Activated T-cell treated with anti-CD3 and anti-CD28 coated beads, Interleukin-2, amount 50 U/mL, for 72 hours (primary cell): ENCODE results near the gene FAM72A. TPM values are rescaled to one million over a fixed set of nuclear protein-coding genes. Genes with fewer than 3 reads are reported as not detected.
"Not testable (repeated sequence)": the region's sequence is repeated elsewhere in the genome, so short reads cannot be mapped to it uniquely, and the experiment has no call there.

Experiments
- ATAC-seq, 2 donors: fragments of 150-1000 bp; cut with Tn5 transposase; replicated peaks in 1 of 2; 2 replicates each; pipeline ENCODE4 v1.10.0; 2021; ENCODE audit warnings: moderate library complexity in 2 of 2, mild to moderate bottlenecking in 1 of 2
- DNase-seq, 2 donors: peaks; one replicate each; pipeline ENCODE4 v3.0.0; 2021 to 2022; ENCODE audit warnings: mixed read lengths in 1 of 2
- H3K27ac Mint-ChIP-seq: one replicate; pipeline ENCODE4 v1.8.0; 2022; ENCODE audit warnings: mild to moderate bottlenecking, moderate library complexity, mixed read lengths
- H3K27me3 Mint-ChIP-seq: one replicate; pipeline ENCODE4 v1.8.0; 2022; ENCODE audit warnings: low read depth, mixed read lengths
- H3K36me3 Mint-ChIP-seq, 2 donors: one replicate each; pipeline ENCODE4 v1.8.0; 2022; ENCODE audit warnings: mixed read lengths in 2 of 2, mild to moderate bottlenecking in 1 of 2; ENCODE audit not compliant: insufficient read depth in 2 of 2
- H3K4me1 Mint-ChIP-seq: one replicate; pipeline ENCODE4 v1.8.0; 2022; ENCODE audit warnings: low read depth, mixed read lengths
- H3K4me3 Mint-ChIP-seq, 2 donors: one replicate each; pipeline ENCODE4 v1.8.0; 2022; ENCODE audit warnings: mild to moderate bottlenecking in 2 of 2, mixed read lengths in 2 of 2, moderate library complexity in 2 of 2
- H3K9me3 Mint-ChIP-seq, 2 donors: one replicate each; pipeline ENCODE4 v1.8.0; 2022; ENCODE audit warnings: mixed read lengths in 2 of 2
- total RNA-seq, 2 donors: library from RNA; stranded (reverse); gene quantifications; one replicate each; pipeline ENCODE4 v1.2.3, GENCODE V29; 2022

Gene FAM72A
- total RNA-seq, 2 donors from 2014 or later, result 40.6 to 46.0 TPM

GRCh38 chr1:206196748-206197424, 5.8 kb downstream of the FAM72A start:
- DNase-seq, H3K4me1 Mint-ChIP-seq, H3K27me3 Mint-ChIP-seq, ATAC-seq, H3K27ac Mint-ChIP-seq, H3K36me3 Mint-ChIP-seq, H3K4me3 Mint-ChIP-seq, H3K9me3 Mint-ChIP-seq: not testable (repeated sequence)

DNA sequence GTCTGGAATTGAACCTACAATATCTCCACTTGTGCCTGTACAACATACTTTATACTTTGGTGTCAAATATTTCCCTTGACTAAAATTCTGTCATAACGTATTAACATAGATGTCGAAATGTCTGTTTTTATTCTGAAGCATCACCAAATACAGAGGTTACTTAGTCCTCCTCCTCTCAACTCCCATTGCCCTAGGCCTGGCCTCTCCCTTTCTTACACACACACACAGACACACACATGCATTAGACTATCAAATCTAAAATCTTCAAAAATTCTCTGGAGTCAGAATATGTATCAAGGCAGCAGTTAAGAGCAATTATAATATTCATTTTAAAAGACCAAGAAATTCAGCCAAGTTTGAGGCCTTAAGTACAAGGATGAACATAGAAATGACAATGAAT, 7.5 kb downstream of the FAM72A start:
- not testable (repeated sequence) for H3K27me3 Mint-ChIP-seq, ATAC-seq, H3K27ac Mint-ChIP-seq, DNase-seq, H3K9me3 Mint-ChIP-seq, H3K36me3 Mint-ChIP-seq, H3K4me1 Mint-ChIP-seq, H3K4me3 Mint-ChIP-seq

DNA sequence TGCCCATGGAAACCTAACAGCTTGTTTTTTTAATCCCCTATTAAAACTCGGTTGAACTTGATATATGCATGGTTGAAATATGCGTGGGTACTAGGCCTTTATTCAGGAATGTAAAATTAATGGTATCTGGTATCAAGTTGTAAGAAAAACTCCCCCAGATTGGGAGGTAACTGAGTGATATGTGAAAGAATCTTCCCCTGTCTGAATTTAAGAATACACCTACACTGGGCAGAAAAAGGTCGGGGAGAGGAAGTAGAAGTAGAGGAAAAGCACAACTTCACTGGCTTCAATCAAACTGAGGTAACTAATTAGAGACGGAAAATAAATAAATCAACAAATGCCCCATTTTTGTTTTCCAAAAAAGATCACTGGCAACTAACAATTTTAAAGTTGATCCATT, 15.8 kb downstream of the FAM72A start:
- not testable (repeated sequence) for H3K27me3 Mint-ChIP-seq, H3K27ac Mint-ChIP-seq, H3K36me3 Mint-ChIP-seq, DNase-seq, ATAC-seq, H3K4me1 Mint-ChIP-seq, H3K4me3 Mint-ChIP-seq, H3K9me3 Mint-ChIP-seq

DNA sequence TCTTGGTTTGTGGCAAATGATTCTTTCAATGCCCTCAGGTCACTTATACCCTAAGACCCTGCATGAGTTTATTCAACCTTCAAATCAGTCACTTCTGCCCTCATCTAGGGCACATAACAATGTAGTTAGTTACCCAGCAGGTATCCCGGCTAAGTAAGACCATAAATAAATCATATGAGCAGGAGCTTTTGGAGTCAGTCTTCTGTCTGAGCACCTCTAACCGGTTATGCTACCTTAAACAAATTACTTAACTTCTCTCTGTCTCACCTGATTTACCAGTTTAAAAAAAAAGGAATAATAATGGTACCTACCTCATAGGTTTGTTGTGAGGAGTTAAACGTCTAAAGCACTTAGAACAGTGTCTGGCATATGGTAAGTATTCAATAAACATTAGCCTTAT, 16.9 kb downstream of the FAM72A start:
- not testable (repeated sequence) for ATAC-seq, H3K27me3 Mint-ChIP-seq, DNase-seq, H3K9me3 Mint-ChIP-seq, H3K4me1 Mint-ChIP-seq, H3K4me3 Mint-ChIP-seq, H3K36me3 Mint-ChIP-seq, H3K27ac Mint-ChIP-seq

DNA sequence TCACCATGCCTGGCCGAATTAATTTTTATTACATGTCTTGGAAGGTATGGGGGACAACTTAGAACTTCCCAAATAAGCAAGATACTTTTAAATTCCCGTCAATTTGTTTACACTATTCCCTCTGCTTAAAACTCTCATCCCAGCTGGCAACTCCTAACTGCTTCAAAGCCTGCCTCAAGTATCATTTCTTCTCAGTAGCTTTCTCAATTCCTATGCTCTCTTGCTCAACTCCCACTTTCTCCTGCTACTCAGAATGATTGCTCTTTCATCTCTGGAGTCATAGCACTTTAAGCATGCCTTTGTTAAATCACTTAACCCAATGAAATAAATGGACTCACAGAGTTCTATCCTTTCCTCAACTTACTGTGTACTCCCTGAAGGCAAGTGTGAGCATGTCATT, 18.9 kb downstream of the FAM72A start:
- H3K4me3 Mint-ChIP-seq, H3K36me3 Mint-ChIP-seq, ATAC-seq, DNase-seq, H3K27ac Mint-ChIP-seq, H3K27me3 Mint-ChIP-seq, H3K4me1 Mint-ChIP-seq, H3K9me3 Mint-ChIP-seq: not testable (repeated sequence)

DNA sequence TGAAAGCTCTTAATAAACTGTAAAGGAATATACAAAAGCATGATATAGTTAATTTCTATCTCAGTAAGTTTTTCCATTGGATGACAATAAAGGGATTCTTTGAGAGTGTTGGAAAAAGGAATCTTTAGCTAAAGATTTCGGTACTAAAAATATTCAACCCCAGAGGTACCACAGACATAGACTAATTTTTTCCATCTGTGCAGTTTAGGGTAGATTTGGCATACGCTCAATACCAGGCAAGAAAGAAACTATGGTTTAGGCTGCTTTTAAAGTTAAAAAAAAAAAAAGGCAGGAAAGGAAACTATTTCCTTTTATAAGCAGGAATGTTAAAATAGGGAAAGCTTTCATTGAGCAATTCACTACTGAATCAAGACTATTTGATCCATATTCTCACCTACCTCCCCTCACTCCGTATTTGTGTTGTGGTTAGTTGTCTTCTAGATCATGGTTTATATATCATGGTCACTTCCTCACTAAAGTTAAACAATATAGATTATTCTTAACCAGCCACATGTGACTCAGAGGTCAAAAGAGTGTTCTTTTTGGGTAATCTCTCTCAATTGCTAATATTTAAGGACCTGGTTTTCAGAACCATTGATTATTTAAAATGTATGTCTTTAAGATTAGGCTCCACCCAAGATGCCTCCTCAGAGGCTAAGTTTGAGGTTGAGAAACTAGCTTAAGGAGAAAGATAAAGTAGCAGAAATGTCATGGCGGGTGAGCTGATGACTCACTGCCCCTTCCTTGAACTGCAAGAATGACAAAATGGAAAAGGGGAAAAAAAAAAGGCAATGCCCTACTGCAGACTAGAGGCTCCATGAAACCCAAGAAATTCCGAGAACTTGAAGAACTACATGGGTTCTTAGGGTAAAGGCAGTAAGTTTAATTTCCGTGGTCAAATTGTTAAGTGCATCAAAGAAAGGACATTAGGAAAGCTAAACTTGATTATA, 20.0 kb downstream of the FAM72A start:
- not testable (repeated sequence) for H3K4me1 Mint-ChIP-seq, H3K27me3 Mint-ChIP-seq, H3K9me3 Mint-ChIP-seq, H3K27ac Mint-ChIP-seq, H3K36me3 Mint-ChIP-seq, H3K4me3 Mint-ChIP-seq, DNase-seq
- peak; percentile 39 to 46 for ATAC-seq

- H3K27me3 Mint-ChIP-seq, DNase-seq, H3K36me3 Mint-ChIP-seq, H3K9me3 Mint-ChIP-seq, ATAC-seq, H3K27ac Mint-ChIP-seq, H3K4me1 Mint-ChIP-seq, H3K4me3 Mint-ChIP-seq: not testable (repeated sequence)
These were observed 23.0 kb downstream of the FAM72A start for GRCh38 chr1:206179666-206180065.

- not testable (repeated sequence) for H3K36me3 Mint-ChIP-seq, H3K4me3 Mint-ChIP-seq, H3K4me1 Mint-ChIP-seq, H3K9me3 Mint-ChIP-seq, ATAC-seq, H3K27me3 Mint-ChIP-seq, H3K27ac Mint-ChIP-seq, DNase-seq
These were observed 24.3 kb downstream of the FAM72A start for GRCh38 chr1:206178061-206178989.

GRCh38 chr1:206176114-206176502, 26.5 kb downstream of the FAM72A start:
- ATAC-seq, result peak; percentile 58 to 66
- H3K9me3 Mint-ChIP-seq, H3K4me1 Mint-ChIP-seq, H3K27ac Mint-ChIP-seq, H3K27me3 Mint-ChIP-seq, H3K36me3 Mint-ChIP-seq, H3K4me3 Mint-ChIP-seq: not testable (repeated sequence)
- DNase-seq, result peak in 1 of 2 donors; percentile 1

GRCh38 chr1:206175459-206176113, 27.1 kb downstream of the FAM72A start:
- not testable (repeated sequence) for H3K4me1 Mint-ChIP-seq, H3K36me3 Mint-ChIP-seq, H3K9me3 Mint-ChIP-seq, H3K27me3 Mint-ChIP-seq, ATAC-seq, H3K27ac Mint-ChIP-seq, H3K4me3 Mint-ChIP-seq, DNase-seq

DNA sequence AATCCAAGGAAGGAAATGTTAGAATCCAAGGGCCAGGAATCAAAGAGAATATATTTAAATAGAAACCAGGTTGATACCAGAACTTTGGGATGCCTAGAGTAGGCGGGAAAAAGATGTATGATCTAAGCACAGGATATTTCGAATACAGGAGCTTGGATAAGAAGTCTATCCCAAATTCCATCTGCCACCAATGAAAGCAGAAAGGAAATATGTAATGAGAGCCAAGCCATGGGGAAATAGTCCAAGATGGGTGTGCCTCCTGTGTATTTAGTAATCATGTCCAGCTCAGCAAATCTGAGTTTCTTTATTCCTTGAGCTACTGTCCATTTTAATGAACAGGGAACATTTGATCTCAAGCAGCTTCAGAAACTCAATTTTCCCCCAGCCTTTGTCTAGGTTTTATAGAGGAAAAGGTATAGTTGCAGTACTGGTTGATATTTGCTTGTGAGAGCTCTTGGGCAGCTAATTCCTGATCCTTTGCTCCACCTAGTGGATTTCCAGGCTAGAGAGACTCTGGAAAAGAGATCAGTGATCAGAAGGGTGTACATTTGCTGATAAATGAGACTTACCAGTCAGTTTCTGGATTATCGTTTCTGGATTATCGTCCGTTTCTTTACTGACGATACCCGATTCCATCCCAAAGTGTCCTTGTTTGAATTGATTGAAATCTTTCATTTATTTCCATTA, 28.3 kb downstream of the FAM72A start:
- ATAC-seq, DNase-seq, H3K4me3 Mint-ChIP-seq, H3K27ac Mint-ChIP-seq, H3K4me1 Mint-ChIP-seq, H3K36me3 Mint-ChIP-seq, H3K9me3 Mint-ChIP-seq, H3K27me3 Mint-ChIP-seq: not testable (repeated sequence)

GRCh38 chr1:206173110-206173719, 29.4 kb downstream of the FAM72A start:
- not testable (repeated sequence) for H3K36me3 Mint-ChIP-seq, H3K27me3 Mint-ChIP-seq, H3K27ac Mint-ChIP-seq, DNase-seq, H3K9me3 Mint-ChIP-seq, H3K4me3 Mint-ChIP-seq, H3K4me1 Mint-ChIP-seq, ATAC-seq
